HepG2 (cell line): ENCODE measurements around the gene ZNF670. TPM values are rescaled to one million over a fixed set of nuclear protein-coding genes. Genes with fewer than 3 reads are reported as not detected.
A peak's percentile ranks its signal among the peaks of the same experiment; 100 is the strongest.

Experiments
- ADNP ChIP-seq: sonication (generic); formaldehyde crosslinking; IDR thresholded peaks from 2 replicates; pipeline ENCODE4 v1.4.0; 2020; ENCODE audit warnings: missing genetic modification reagents
- ARHGAP35 ChIP-seq: sonication (generic); formaldehyde crosslinking; IDR thresholded peaks from 2 replicates; pipeline ENCODE4 v1.9.0; 2022; ENCODE audit warnings: mild to moderate bottlenecking, inconsistent platforms, moderate library complexity, missing genetic modification reagents, borderline replicate concordance
- BORCS8-MEF2B ChIP-seq: sonication (generic); formaldehyde crosslinking; IDR thresholded peaks from 2 replicates; pipeline ENCODE4 v1.8.0; 2022; ENCODE audit warnings: mild to moderate bottlenecking, missing genetic modification reagents
- CREB1 ChIP-seq, 2 experiments: fragments of 450-650 bp in 1 of 2; IDR thresholded peaks; 2 replicates each; pipeline ENCODE4 v1.6.1; 2016 to 2017; ENCODE audit warnings: control low read depth in 1 of 2, mild to moderate bottlenecking in 1 of 2, missing compliant biosample characterization in 1 of 2, missing genetic modification characterization in 1 of 2
- ETV6 ChIP-seq: sonication (generic); formaldehyde crosslinking; conservative IDR thresholded peaks from 2 replicates; pipeline ENCODE4 v1.4.0; 2020; ENCODE audit warnings: missing genetic modification reagents
- FOXC1 ChIP-seq: sonication (generic); formaldehyde crosslinking; IDR thresholded peaks from 2 replicates; pipeline ENCODE4 v1.8.0; 2022; ENCODE audit warnings: mild to moderate bottlenecking, missing genetic modification reagents, borderline replicate concordance
- GATA4 ChIP-seq: sonication (generic); IDR thresholded peaks from 2 replicates; pipeline ENCODE4 v1.6.1; 2016; ENCODE audit warnings: antibody characterized with exemption, low read depth, borderline replicate concordance
- IKZF1 ChIP-seq: fragments of 450-650 bp; IDR thresholded peaks from 2 replicates; pipeline ENCODE4 v1.7.1; 2016
- PHF21A ChIP-seq: sonication (generic); formaldehyde crosslinking; IDR thresholded peaks from 2 replicates; pipeline ENCODE4 v1.5.0; 2020; ENCODE audit warnings: mild to moderate bottlenecking, missing genetic modification reagents
- SRSF1 ChIP-seq: fragments of 200-400 bp; formaldehyde crosslinking; optimal IDR thresholded peaks from 2 replicates; pipeline ENCODE3; 2017; ENCODE audit warnings: mild to moderate bottlenecking, low read depth, low read length, moderate library complexity
- TGIF2 ChIP-seq: IDR thresholded peaks from 2 replicates; pipeline ENCODE4 v1.6.1; 2016; ENCODE audit warnings: control low read depth, missing compliant biosample characterization
- THAP8 ChIP-seq: sonication (generic); formaldehyde crosslinking; IDR thresholded peaks from 2 replicates; pipeline ENCODE4 v1.5.1; 2020; ENCODE audit warnings: missing genetic modification reagents, mild to moderate bottlenecking, borderline replicate concordance
- ZMYM4 ChIP-seq: sonication (generic); formaldehyde crosslinking; IDR thresholded peaks from 2 replicates; pipeline ENCODE4 v1.8.1; 2023; ENCODE audit warnings: mild to moderate bottlenecking, missing genetic modification reagents
- ZNF234 ChIP-seq: sonication (generic); formaldehyde crosslinking; conservative IDR thresholded peaks from 2 replicates; pipeline ENCODE4 v1.5.1; 2020; ENCODE audit warnings: mild to moderate bottlenecking, missing genetic modification reagents
- ZNF281 ChIP-seq: sonication (generic); formaldehyde crosslinking; IDR thresholded peaks from 2 replicates; pipeline ENCODE4 v1.4.0; 2020; ENCODE audit warnings: missing genetic modification reagents, borderline replicate concordance
- ZNF333 ChIP-seq: sonication (generic); formaldehyde crosslinking; IDR thresholded peaks from 2 replicates; pipeline ENCODE4 v1.4.0; 2020; ENCODE audit warnings: mild to moderate bottlenecking, missing genetic modification reagents, borderline replicate concordance
- ZNF460 ChIP-seq: sonication (generic); formaldehyde crosslinking; IDR thresholded peaks from 2 replicates; pipeline ENCODE4 v1.5.1; 2020; ENCODE audit warnings: missing genetic modification reagents, mild to moderate bottlenecking, borderline replicate concordance
- ZNF619 ChIP-seq: sonication (generic); formaldehyde crosslinking; IDR thresholded peaks from 2 replicates; pipeline ENCODE4 v1.4.0; 2020; ENCODE audit warnings: mild to moderate bottlenecking, missing genetic modification reagents
- ZNF672 ChIP-seq: sonication (generic); formaldehyde crosslinking; IDR thresholded peaks from 2 replicates; pipeline ENCODE4 v1.8.1; 2022; ENCODE audit warnings: missing genetic modification reagents
- ZNF709 ChIP-seq: sonication (generic); formaldehyde crosslinking; IDR thresholded peaks from 2 replicates; pipeline ENCODE4 v1.5.0; 2020; ENCODE audit warnings: mild to moderate bottlenecking, missing genetic modification reagents
- ZSCAN9 ChIP-seq: IDR thresholded peaks from 2 replicates; pipeline ENCODE4 v1.6.1; 2016; ENCODE audit warnings: borderline replicate concordance
- polyA plus RNA-seq, 8 experiments: library from polyadenylated mRNA; depleted of rRNA in 3 of 8; stranded (reverse) in 7 of 8; unstranded in 1 of 8; fragments of >200 nt; fragmentation: Illumina TruSeq in 4 of 8; extraction: Trizol in 4 of 8; gene quantifications; 2 replicates each; pipeline versions ENCODE4 v1.2.1 to v1.2.3, GENCODE V29; 2011 to 2016; ENCODE audit warnings: low read depth in 4 of 8, missing spikeins in 1 of 8, mixed read lengths in 1 of 8; ENCODE audit not compliant: insufficient read depth in 1 of 8
- total RNA-seq, 5 experiments: library from RNA; depleted of rRNA; stranded (reverse); fragments of >200 nt; fragmentation: Illumina TruSeq; extraction: Trizol; gene quantifications; 2 replicates each; pipeline ENCODE4 v1.2.3, GENCODE V29; 2016; ENCODE audit warnings: low read depth in 1 of 5
- TF ChIP-seq, protein P1 (sequence below): sonication (generic); formaldehyde crosslinking; IDR thresholded peaks from 2 replicates; pipeline ENCODE4 v1.4.0; 2020; ENCODE audit warnings: missing genetic modification reagents
- TF ChIP-seq, protein P2 (sequence below): sonication (generic); formaldehyde crosslinking; IDR thresholded peaks from 2 replicates; pipeline ENCODE4 v1.5.0; 2020; ENCODE audit warnings: mild to moderate bottlenecking, missing genetic modification reagents

Gene ZNF670
- total and polyA plus RNA-seq, 2 of the 13 experiments (the other 11 are each of a cell fraction or from before 2014, with no cell fraction given) = 4.2 to 10.9 TPM

DNA sequence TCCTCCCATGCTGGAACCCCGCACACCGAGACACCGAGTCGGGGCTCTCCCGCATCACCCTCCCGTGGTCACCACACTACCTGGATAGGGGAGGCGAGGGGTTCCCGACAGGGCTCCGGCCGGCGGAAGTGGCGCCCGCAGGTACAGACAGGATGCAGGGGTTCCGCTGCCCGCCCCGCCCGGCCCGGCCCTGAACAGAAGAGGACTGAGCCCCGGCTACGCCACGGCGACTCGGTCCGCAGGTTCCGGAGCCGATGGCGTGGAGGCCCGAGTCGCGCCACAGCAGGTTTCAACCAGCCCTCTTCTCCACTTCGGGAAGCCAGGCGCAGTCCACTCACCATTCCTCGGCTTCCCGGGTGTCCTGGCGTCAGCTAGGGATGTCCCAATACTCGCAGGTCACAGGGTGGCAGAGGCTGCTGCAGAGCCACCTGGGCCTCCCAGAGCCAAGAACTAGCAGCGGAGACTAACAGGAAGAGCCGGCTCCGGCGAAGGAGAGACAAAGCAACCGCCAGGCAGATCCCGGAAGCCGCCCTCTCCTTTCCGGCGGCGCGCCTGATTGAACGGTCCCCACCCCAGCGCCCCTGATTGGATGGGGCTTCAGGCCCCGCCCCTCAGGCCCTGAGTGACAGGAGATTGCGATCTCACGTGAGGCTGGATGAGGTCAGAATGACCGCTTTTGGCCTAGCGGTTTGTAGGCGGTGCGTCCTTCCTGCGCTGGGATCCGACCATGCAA is 25.4 kb upstream of the ZNF670 start, which contains the start of gene ZNF669 (continued):
- TF ChIP-seq PHF21A (CRISPR knock-in tag) (peak; percentile 61; the same call in 1 of the 2 replicates), TGIF2 (no peak), ZNF333 (CRISPR knock-in tag) (no peak), CREB1 (IDR thresholded peaks at IDR 0.05) (peak; percentile 81), CREB1 (CRISPR knock-in tag; IDR thresholded peaks at IDR 0.05) (peak; percentile 71), ZNF619 (no peak; the same call in 1 of the 2 replicates), ARHGAP35 (CRISPR knock-in tag) (no peak; the same call in 1 of the 2 replicates), ZMYM4 (CRISPR knock-in tag) (peak; percentile 91), ZNF281 (no peak), ETV6 (CRISPR knock-in tag) (peak; percentile 51; the same call in 1 of the 2 replicates), ZNF234 (CRISPR knock-in tag) (no peak), SRSF1 (peak; percentile 71), IKZF1 (no peak), ZNF460 (CRISPR knock-in tag) (no peak), ZNF672 (no peak), BORCS8-MEF2B (CRISPR knock-in tag) (peak; percentile 73), ADNP (CRISPR knock-in tag) (no peak), ZNF709 (CRISPR knock-in tag) (no peak), FOXC1 (CRISPR knock-in tag) (peak; percentile 39; the same call in 1 of the 2 replicates), GATA4 (peak; percentile 57; the same call in 1 of the 2 replicates), THAP8 (no peak; the same call in 1 of the 2 replicates), ZSCAN9 (CRISPR knock-in tag) (0 out of 2 replicates have a peak, but pooled peaks have one; percentile 61)
- TF ChIP-seq, protein P1, sequence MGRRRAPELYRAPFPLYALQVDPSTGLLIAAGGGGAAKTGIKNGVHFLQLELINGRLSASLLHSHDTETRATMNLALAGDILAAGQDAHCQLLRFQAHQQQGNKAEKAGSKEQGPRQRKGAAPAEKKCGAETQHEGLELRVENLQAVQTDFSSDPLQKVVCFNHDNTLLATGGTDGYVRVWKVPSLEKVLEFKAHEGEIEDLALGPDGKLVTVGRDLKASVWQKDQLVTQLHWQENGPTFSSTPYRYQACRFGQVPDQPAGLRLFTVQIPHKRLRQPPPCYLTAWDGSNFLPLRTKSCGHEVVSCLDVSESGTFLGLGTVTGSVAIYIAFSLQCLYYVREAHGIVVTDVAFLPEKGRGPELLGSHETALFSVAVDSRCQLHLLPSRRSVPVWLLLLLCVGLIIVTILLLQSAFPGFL (CRISPR knock-in tag) = no peak
- TF ChIP-seq, protein P2, sequence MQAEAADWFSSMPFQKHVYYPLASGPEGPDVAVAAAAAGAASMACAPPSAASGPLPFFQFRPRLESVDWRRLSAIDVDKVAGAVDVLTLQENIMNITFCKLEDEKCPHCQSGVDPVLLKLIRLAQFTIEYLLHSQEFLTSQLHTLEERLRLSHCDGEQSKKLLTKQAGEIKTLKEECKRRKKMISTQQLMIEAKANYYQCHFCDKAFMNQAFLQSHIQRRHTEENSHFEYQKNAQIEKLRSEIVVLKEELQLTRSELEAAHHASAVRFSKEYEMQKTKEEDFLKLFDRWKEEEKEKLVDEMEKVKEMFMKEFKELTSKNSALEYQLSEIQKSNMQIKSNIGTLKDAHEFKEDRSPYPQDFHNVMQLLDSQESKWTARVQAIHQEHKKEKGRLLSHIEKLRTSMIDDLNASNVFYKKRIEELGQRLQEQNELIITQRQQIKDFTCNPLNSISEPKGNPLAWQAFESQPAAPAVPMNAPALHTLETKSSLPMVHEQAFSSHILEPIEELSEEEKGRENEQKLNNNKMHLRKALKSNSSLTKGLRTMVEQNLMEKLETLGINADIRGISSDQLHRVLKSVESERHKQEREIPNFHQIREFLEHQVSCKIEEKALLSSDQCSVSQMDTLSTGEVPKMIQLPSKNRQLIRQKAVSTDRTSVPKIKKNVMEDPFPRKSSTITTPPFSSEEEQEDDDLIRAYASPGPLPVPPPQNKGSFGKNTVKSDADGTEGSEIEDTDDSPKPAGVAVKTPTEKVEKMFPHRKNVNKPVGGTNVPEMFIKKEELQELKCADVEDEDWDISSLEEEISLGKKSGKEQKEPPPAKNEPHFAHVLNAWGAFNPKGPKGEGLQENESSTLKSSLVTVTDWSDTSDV (CRISPR knock-in tag) = peak; percentile 60; the same call in 1 of the 2 replicates
